Ovary (tissue), 9 donors: Measurements from ENCODE around the gene MROH2B. TPM values are rescaled to one million over a fixed set of nuclear protein-coding genes. Genes with fewer than 3 reads are reported as not detected.

Experiments
- DNase-seq, 5 donors: peaks; one replicate each; pipeline ENCODE4 v3.0.0-alpha.2; 2019 to 2020
- H3K27ac ChIP-seq, 2 donors: fragments of 200-600 bp; one replicate each; pipeline versions ENCODE4 v1.5.1 to v1.8.0; 2019 to 2022
- H3K27me3 ChIP-seq: fragments of 200-600 bp; one replicate; pipeline ENCODE4 v1.8.0; 2022
- H3K36me3 ChIP-seq: fragments of 200-600 bp; sonication (generic); one replicate; pipeline ENCODE4 v1.5.1; 2019
- H3K4me1 ChIP-seq: one replicate; pipeline ENCODE4 v1.8.1; 2013; ENCODE audit warnings: mild to moderate bottlenecking, moderate library complexity; ENCODE audit not compliant: insufficient read depth
- H3K4me3 ChIP-seq: fragments of 200-600 bp; sonication (generic); one replicate; pipeline ENCODE4 v1.5.1; 2017
- H3K9me3 ChIP-seq, 2 donors: fragments of 200-600 bp in 1 of 2; sonication (generic) in 1 of 2; one replicate each; pipeline versions ENCODE4 v1.5.1 to v1.8.1; 2013 to 2019; ENCODE audit warnings: mild to moderate bottlenecking in 1 of 2, moderate library complexity in 1 of 2
- CTCF ChIP-seq, 3 donors: fragments of 450-650 bp in 2 of 3; fragments of 200-600 bp in 1 of 3; IDR thresholded peaks; one replicate each; pipeline versions ENCODE4 v1.5.1 to v1.8.0; 2016 to 2022; ENCODE audit warnings: antibody characterized with exemption in 3 of 3, mild to moderate bottlenecking in 1 of 3
- EP300 ChIP-seq: sonication (generic); formaldehyde crosslinking; IDR thresholded peaks from one replicate; pipeline ENCODE4 v1.6.1; 2017; ENCODE audit warnings: antibody characterized with exemption
- POLR2A ChIP-seq: fragments of 450-650 bp; IDR thresholded peaks from one replicate; pipeline ENCODE4 v1.6.1; 2017; ENCODE audit warnings: antibody characterized with exemption, mild to moderate bottlenecking, moderate library complexity
- WGBS, 3 donors: extraction: QIAGEN DNeasy Blood & Tissue Kit in 1 of 3; methylation state at CpG; one replicate each; pipeline versions ENCODE4 v1.1.5 to v1.1.7; 2013 to 2017; 5-methylcytosine and 5-hydroxymethylcytosine counted together
- intact Hi-C, 4 donors: fragments of 100-400 bp; cut with DNase I; formaldehyde crosslinking; loops; one replicate each; pipeline versions ENCODE4 v1.11.0 to v1.15.1; 2022 to 2023
- polyA plus RNA-seq, 2 donors: library from polyadenylated mRNA; stranded (reverse); fragments of 200-250 nt in 1 of 2; fragments of 350-450 nt in 1 of 2; fragmentation: Illumina TruSeq in 1 of 2; extraction: RNeasy Lipid Tissue Mini Kit (QIAGEN cat#74804) in 1 of 2; gene quantifications; one replicate each; pipeline ENCODE4 v1.2.3, GENCODE V29; 2013 to 2014
- total RNA-seq, 7 donors: library from RNA; depleted of rRNA in 2 of 7; stranded (reverse); fragments of >200 nt in 2 of 7; fragmentation: NEBNext Ultra II Directional in 3 of 7; extraction: Animal tissue kit (Norgen Biotek cat#: 25700) in 3 of 7; gene quantifications; one replicate each; pipeline versions ENCODE4 v1.1.0 to v1.2.4, GENCODE V29; 2016 to 2023
- donor health status: DM: no; HTN: no; CAD: no; lungs with moderate emphysema.
- donor health status: DM: no; HTN: no; CAD: no.
- donor health status: Bipolar disorder and iron deficiency.
- donor health status: DM: yes; HTN: yes; CAD: no.
- donor health status: DM: no; HTN: no; CAD: no.
- donor health status: DM: yes; HTN: yes; CAD: no.

MROH2B gene
- total and polyA plus RNA-seq, 9 donors: 0.01 TPM; not detected in 8

- H3K4me1 ChIP-seq: no peaks in the 10 kb centered on the region
- intact Hi-C loops: no loop called here
- H3K27me3 ChIP-seq: no peaks in the 10 kb centered on the region
- WGBS, 3 donors: 92 to 93% (median 92%) methylated on average over 7 of the region's 7 CpGs
- H3K27ac ChIP-seq: no peak overlapping the region
- TF ChIP-seq CTCF (IDR thresholded peaks at IDR 0.05) (no peak), POLR2A (no peak), EP300 (no peak)
- no peaks in the 10 kb centered on the region for H3K9me3 ChIP-seq
- H3K36me3 ChIP-seq: no peaks in the 10 kb centered on the region
- H3K4me3 ChIP-seq: no peak overlapping the region
- DNase-seq: no peak
Measured at GRCh38 chr5:41004931-41005330, 66.2 kb downstream of the MROH2B start.

GRCh38 chr5:41003670-41004376 is 67.3 kb downstream of the MROH2B start:
- intact Hi-C loops: no loop called here
- Histone ChIP-seq H3K4me3 (no peak overlapping the region), H3K36me3 (no peaks in the 10 kb centered on the region), H3K9me3 (no peaks in the 10 kb centered on the region), H3K27ac (no peak overlapping the region), H3K27me3 (no peaks in the 10 kb centered on the region), H3K4me1 (no peaks in the 10 kb centered on the region)
- WGBS, 3 donors: 72 to 84% (median 82%) methylated on average over 3 of the region's 3 CpGs
- DNase-seq: no peak
- TF ChIP-seq CTCF (IDR thresholded peaks at IDR 0.05): no peak
- no peak for TF ChIP-seq EP300
- TF ChIP-seq POLR2A: no peak

GRCh38 chr5:40999966-41000365 is 71.2 kb downstream of the MROH2B start:
- Histone ChIP-seq H3K9me3 (no peaks in the 10 kb centered on the region), H3K4me1 (no peaks in the 10 kb centered on the region), H3K4me3 (no peak overlapping the region), H3K27ac (no peak overlapping the region), H3K36me3 (no peaks in the 10 kb centered on the region), H3K27me3 (no peaks in the 10 kb centered on the region)
- DNase-seq: no peak
- no peak for TF ChIP-seq CTCF (IDR thresholded peaks at IDR 0.05)
- TF ChIP-seq POLR2A: no peak
- no peak for TF ChIP-seq EP300
- WGBS, 3 donors: 95 to 97% (median 97%) methylated on average over 4 of the region's 4 CpGs
- intact Hi-C loops: no loop called here

GRCh38 chr5:40999142-40999541 is 72.0 kb downstream of the MROH2B start:
- TF ChIP-seq CTCF (IDR thresholded peaks at IDR 0.05): no peak
- TF ChIP-seq POLR2A: no peak
- no peak for TF ChIP-seq EP300
- intact Hi-C loops: no loop called here
- H3K27me3 ChIP-seq: no peaks in the 10 kb centered on the region
- WGBS, 3 donors: 85 to 96% (median 94%) methylated on average over 1 of the region's 1 CpG
- H3K4me1 ChIP-seq: no peaks in the 10 kb centered on the region
- no peaks in the 10 kb centered on the region for H3K9me3 ChIP-seq
- no peak for DNase-seq
- H3K36me3 ChIP-seq: no peaks in the 10 kb centered on the region
- H3K4me3 ChIP-seq: no peak overlapping the region
- no peak overlapping the region for H3K27ac ChIP-seq
